Fibroblast of pulmonary artery (primary cell): ENCODE data around the gene ARL6IP1.
A peak's percentile ranks its signal among the peaks of the same experiment; 100 is the strongest.
"Not testable (repeated sequence)": the region's sequence is repeated elsewhere in the genome, so short reads cannot be mapped to it uniquely, and the experiment has no call there.

Experiments used
- DNase-seq: peaks from one replicate; pipeline ENCODE4 v3.0.0-alpha.2; 2010; ENCODE audit warnings: low read depth
- H3K4me3 ChIP-seq: replicated peaks from 2 replicates; pipeline ENCODE4 v1.5.1; 2011; ENCODE audit warnings: low read depth, mild to moderate bottlenecking, control low read depth, low read length, moderate library complexity
- CTCF ChIP-seq: IDR thresholded peaks from 2 replicates; pipeline ENCODE4 v1.5.1; 2011; ENCODE audit warnings: mild to moderate bottlenecking, control low read depth, low read length, inconsistent platforms; ENCODE audit errors: missing control alignments

ARL6IP1 gene

GRCh38 chr16:18789850-18790706 is 11.3 kb downstream of the ARL6IP1 start, which contains the start of gene RPS15A:
RPS15A (minus strand) TSS chr16:18790334; CDS start chr16:18789113, 1,221 bp downstream.
- no peak for TF ChIP-seq CTCF
- H3K4me3 ChIP-seq = peak within 1 kb of the TSS; percentile 83
- peak; percentile 99 for DNase-seq

GRCh38 chr16:18789515-18789849 is 11.9 kb downstream of the ARL6IP1 start:
- peak overlapping the region; percentile 83 for H3K4me3 ChIP-seq
- TF ChIP-seq CTCF = no peak
- DNase-seq = no peak

- TF ChIP-seq CTCF = no peak
- H3K4me3 ChIP-seq = peak overlapping the region; percentile 83
- no peak for DNase-seq
Measured at GRCh38 chr16:18788828-18789514, 12.4 kb downstream of the ARL6IP1 start.

- TF ChIP-seq CTCF = no peak
- no peak overlapping the region for H3K4me3 ChIP-seq
- peak; percentile 16 for DNase-seq
Measured at GRCh38 chr16:18784917-18785623, 16.3 kb downstream of the ARL6IP1 start.

- H3K4me3 ChIP-seq = no peak overlapping the region
- no peak for DNase-seq
- no peak for TF ChIP-seq CTCF
Measured at GRCh38 chr16:18783430-18784341, 17.7 kb downstream of the ARL6IP1 start.

GRCh38 chr16:18782697-18783429 is 18.5 kb downstream of the ARL6IP1 start:
- no peak for DNase-seq
- H3K4me3 ChIP-seq = no peak overlapping the region
- TF ChIP-seq CTCF = no peak

- not testable (repeated sequence) for H3K4me3 ChIP-seq, DNase-seq
Measured at GRCh38 chr16:18781232-18781631, 20.1 kb downstream of the ARL6IP1 start.

GRCh38 chr16:18780460-18781026 is 20.8 kb downstream of the ARL6IP1 start:
- not testable (repeated sequence) for DNase-seq, H3K4me3 ChIP-seq

- not testable (repeated sequence) for H3K4me3 ChIP-seq, DNase-seq
Measured at GRCh38 chr16:18777664-18778063, 23.7 kb downstream of the ARL6IP1 start.
